ENCODE results near the gene KDM1B.
A peak's percentile ranks its signal among the peaks of the same experiment; 100 is the strongest.

Gene KDM1B

GRCh38 chr6:18259675-18260447 is 104.6 kb downstream of the KDM1B start:
- DNase-seq (ENCODE audit: insufficient read length, low spot score), result no peak
- FAIRE-seq, result no peak

- FAIRE-seq (no peak), DNase-seq (ENCODE audit: insufficient read length, low spot score) (no peak)
Observed at GRCh38 chr6:18260448-18261106, 105.4 kb downstream of the KDM1B start.

GRCh38 chr6:18261877-18262276 is 106.7 kb downstream of the KDM1B start:
- DNase-seq (ENCODE audit: insufficient read length, low spot score) (no peak), FAIRE-seq (no peak)

GRCh38 chr6:18262702-18263417 is 107.6 kb downstream of the KDM1B start:
- DNase-seq (ENCODE audit: insufficient read length, low spot score) (no peak), FAIRE-seq (no peak)

- DNase-seq (ENCODE audit: insufficient read length, low spot score) (no peak), FAIRE-seq (no peak)
Observed at GRCh38 chr6:18263418-18264218, 108.4 kb downstream of the KDM1B start.

- FAIRE-seq, result no peak
- peak; percentile 84 for DNase-seq (ENCODE audit: insufficient read length, low spot score)
Observed at GRCh38 chr6:18264219-18264922, 109.1 kb downstream of the KDM1B start, which contains the start of gene DEK. TSS of gene DEK (minus strand) at chr6:18264530. CDS start at chr6:18263987, 543 bp downstream.

GRCh38 chr6:18264923-18265377 is 109.7 kb downstream of the KDM1B start:
- DNase-seq (ENCODE audit: insufficient read length, low spot score), result no peak
- FAIRE-seq, result no peak

- FAIRE-seq (no peak), DNase-seq (ENCODE audit: insufficient read length, low spot score) (no peak)
Observed at GRCh38 chr6:18265787-18266522, 110.7 kb downstream of the KDM1B start.

- FAIRE-seq, result no peak
- no peak for DNase-seq (ENCODE audit: insufficient read length, low spot score)
Observed at GRCh38 chr6:18266523-18266912, 111.3 kb downstream of the KDM1B start.

GRCh38 chr6:18268066-18268465 is 112.8 kb downstream of the KDM1B start:
- DNase-seq (ENCODE audit: insufficient read length, low spot score) (no peak), FAIRE-seq (no peak)

GRCh38 chr6:18269253-18269652 is 114.0 kb downstream of the KDM1B start:
- FAIRE-seq, result no peak
- peak; percentile 82 for DNase-seq (ENCODE audit: insufficient read length, low spot score)

GRCh38 chr6:18269717-18270116 is 114.5 kb downstream of the KDM1B start:
- FAIRE-seq (no peak), DNase-seq (ENCODE audit: insufficient read length, low spot score) (no peak)

- DNase-seq (ENCODE audit: insufficient read length, low spot score) (no peak), FAIRE-seq (no peak)
Observed at GRCh38 chr6:18270216-18270615, 115.0 kb downstream of the KDM1B start.
